SU-DHL-6 (cell line): ENCODE data around the gene OAT.

Experiments
- EZH2phosphoT487 ChIP-seq: fragments of 200-600 bp; sonication (generic), shearing (Covaris generic); conservative IDR thresholded peaks from 2 replicates; pipeline ENCODE4 v1.6.1; 2018; ENCODE audit warnings: mild to moderate bottlenecking, antibody characterized with exemption, low read length, moderate library complexity, mixed read lengths
- TF ChIP-seq, protein P1 (sequence below): fragments of 200-600 bp; sonication (generic); IDR thresholded peaks from one replicate; pipeline ENCODE4 v1.5.1; 2017; ENCODE audit warnings: antibody characterized with exemption, mild to moderate bottlenecking, low read length, moderate library complexity; ENCODE audit not compliant: insufficient read depth, poor library complexity, severe bottlenecking

GRCh38 chr10:124350806-124351205 lies 67.9 kb downstream of the OAT start:
- TF ChIP-seq, protein P1, sequence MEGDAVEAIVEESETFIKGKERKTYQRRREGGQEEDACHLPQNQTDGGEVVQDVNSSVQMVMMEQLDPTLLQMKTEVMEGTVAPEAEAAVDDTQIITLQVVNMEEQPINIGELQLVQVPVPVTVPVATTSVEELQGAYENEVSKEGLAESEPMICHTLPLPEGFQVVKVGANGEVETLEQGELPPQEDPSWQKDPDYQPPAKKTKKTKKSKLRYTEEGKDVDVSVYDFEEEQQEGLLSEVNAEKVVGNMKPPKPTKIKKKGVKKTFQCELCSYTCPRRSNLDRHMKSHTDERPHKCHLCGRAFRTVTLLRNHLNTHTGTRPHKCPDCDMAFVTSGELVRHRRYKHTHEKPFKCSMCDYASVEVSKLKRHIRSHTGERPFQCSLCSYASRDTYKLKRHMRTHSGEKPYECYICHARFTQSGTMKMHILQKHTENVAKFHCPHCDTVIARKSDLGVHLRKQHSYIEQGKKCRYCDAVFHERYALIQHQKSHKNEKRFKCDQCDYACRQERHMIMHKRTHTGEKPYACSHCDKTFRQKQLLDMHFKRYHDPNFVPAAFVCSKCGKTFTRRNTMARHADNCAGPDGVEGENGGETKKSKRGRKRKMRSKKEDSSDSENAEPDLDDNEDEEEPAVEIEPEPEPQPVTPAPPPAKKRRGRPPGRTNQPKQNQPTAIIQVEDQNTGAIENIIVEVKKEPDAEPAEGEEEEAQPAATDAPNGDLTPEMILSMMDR, result no peak
- no peak for TF ChIP-seq EZH2phosphoT487
